HG03025 (cell line): Measurements from ENCODE around the gene CHCHD3.

ENCODE experiments used
- ATAC-seq: cut with Tn5 transposase; IDR thresholded peaks from one replicate; pipeline ENCODE4 v1.9.1; 2021; ENCODE audit warnings: mild to moderate bottlenecking, moderate library complexity; ENCODE audit not compliant: unreplicated experiment, low FRiP score

The CHCHD3 gene

DNA sequence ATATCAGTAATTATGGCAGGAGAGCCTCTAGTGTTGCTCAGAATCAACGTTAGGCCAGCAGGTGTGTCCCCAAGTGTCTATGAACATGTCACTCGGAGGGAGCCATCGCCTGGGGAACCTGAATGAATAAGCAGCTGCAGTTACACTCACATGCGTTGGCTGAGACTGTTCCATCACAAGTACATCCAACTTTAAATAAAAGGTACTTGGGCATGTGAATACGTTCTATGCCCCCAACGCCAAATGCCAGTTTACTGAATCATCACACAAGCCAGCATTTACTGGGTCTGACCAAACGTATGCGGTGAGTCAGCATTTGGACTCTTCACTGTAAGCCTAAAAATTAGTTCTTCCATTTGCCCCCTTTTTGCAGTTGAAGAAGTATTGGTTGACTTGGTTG is 298.1 kb downstream of the CHCHD3 start:
- ATAC-seq, result no peak

DNA sequence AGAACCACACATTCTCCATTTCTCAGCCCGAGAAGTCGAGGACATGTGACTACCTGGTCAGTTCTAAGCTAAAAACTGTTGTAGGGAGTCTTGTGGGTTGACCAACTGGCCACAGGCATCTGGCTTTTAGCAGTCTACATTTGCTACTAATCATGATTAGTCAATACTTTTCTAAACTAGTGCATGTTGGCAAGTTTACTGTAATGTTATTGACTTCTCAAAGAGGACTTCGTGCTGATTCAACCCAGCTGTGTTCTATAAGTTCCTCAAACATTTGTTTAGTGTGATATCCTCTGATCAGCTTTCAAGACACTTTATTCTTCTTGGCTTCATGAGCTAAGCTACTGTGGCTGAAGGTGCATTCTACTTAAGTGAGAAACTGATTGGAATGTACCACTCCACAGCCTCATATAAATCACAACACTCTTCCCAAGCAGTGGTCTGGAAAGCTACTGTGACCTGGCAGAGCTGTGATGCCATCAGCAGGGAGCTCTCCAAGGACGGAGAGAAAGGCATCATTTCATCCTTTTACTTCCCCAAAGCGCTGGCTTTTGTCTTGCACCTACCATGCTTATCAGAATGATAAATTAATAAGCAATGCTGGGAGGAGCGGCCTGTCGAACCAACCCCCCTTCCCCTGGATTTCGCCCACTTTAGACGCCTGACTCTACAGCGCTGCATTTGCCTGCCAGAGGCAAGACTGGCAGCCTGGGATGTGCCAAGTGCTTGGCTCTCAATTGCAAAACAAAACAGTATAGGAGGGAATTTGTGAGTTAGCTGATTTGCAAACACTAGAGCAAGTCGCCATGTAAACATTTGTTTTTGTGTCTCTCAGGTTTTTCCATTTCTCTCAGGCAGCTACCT is 298.9 kb downstream of the CHCHD3 start:
- no peak for ATAC-seq

DNA sequence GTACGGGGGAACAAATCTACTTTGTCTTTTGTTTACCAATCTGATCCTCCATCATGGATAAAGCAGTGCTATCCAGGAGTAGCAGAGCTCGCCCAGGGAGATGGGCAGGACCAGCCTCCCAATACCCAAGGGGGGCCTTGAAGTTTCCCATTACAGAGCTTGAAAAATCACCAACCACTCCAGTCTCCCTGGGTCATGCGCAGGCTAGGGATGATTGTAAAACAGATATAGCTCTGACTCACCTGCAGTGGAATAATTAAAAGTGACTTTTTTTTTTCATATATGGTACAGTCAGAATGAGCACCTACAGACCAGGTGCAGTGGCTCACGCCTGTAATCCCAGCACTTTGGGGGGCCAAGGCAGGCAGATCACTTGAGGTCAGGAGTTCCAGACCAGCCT is 301.1 kb downstream of the CHCHD3 start:
- ATAC-seq, result no peak

DNA sequence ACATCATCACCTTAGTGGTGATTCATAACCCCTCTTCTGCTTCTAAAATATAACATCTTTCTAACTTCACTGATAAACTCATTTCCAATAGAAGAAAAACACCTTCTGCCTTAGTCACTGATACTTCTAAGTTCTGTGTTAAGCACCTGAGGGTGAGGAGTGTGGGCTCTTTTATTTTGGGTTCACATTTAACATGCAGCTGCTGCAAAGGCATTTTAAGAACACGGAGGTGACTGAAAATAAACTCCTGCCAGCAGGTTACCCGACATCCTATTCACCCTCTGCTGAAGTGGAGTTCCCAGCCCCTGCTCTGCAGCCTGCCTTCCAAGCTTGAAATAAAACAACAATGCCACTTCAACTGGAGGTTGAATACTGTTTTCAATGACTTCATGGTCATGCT is 302.7 kb downstream of the CHCHD3 start:
- ATAC-seq, result no peak

DNA sequence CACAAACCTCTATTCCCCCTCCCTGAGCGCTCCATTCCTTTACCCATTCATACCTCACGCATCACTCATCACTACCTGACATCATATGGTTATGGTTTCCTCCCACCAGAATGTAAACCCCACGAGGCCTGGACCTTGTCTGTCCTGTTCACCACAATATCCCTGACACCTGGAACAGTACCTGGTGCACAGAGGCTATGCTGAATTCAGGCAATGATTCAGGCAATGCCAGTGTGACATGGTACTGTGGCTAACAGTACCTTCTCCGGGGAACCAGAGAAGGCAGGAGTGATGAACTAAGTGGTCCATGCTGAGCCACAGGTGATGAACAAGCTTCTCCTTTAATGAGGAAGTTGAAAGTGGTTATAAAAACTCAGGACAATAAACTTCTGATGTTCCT is 303.1 kb downstream of the CHCHD3 start:
- ATAC-seq, result no peak

DNA sequence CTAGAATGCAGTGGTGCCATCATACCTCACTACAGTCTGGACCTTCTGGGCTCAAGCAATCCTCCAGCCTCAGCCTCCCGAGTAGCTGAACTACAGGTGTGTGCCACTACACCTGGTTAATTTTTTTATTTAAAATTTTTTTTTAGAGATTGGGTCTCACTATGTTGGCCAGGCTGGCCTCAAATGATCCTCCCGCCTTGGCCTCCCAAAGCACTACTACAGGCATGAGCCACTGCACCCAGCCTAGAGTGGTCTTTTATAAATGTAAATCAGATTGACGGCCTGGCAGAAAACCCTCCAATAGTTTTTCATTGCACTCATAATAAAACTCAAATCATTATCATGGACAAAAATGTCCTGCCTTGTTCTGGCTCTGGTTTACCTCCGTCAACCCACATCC is 303.9 kb downstream of the CHCHD3 start:
- no peak for ATAC-seq

DNA sequence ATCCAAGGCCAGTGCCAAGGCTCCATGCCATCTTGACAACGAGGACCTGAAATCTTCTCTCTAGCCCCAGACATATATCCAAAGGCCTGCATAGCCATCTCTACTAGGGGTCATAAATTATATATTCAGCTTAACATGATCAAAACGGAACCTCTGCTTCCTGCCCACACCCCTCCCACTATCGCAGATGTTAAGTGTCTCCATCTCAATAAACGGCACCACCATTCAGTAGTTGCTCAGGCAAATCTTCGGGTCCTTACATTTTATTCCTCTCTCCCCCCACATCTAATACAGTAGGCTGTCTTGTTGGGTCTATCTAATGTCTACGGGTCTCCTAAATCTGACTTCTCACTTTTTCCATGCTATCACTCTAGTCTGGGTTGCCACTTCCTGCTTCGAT is 304.5 kb downstream of the CHCHD3 start:
- no peak for ATAC-seq

DNA sequence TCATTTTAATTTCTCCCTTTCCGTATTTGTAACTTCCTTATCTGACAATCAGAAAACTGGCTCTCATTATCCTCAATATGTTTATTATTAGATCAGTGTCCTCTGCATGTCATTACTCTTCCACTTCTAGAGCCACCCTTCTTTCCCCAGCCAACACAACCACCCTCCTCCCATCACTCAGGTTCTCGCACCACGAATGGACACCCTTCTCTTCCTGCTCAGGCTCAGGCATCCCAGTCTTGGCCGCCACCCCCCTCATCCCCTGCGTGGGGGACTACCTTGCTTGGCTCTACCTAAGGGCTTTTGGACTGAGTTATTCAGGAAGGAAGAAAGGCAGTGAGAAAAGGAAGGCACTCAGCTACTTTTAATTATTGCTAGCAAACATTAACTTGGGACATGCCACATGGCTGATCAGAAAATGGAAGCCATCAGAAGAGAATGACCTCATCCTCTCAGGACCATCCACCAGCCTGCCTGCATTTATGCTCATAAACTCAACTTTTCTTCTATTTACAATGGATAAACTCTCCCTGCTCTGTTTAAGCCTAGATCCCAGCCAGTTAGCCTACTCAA is 305.8 kb downstream of the CHCHD3 start:
- no peak for ATAC-seq

DNA sequence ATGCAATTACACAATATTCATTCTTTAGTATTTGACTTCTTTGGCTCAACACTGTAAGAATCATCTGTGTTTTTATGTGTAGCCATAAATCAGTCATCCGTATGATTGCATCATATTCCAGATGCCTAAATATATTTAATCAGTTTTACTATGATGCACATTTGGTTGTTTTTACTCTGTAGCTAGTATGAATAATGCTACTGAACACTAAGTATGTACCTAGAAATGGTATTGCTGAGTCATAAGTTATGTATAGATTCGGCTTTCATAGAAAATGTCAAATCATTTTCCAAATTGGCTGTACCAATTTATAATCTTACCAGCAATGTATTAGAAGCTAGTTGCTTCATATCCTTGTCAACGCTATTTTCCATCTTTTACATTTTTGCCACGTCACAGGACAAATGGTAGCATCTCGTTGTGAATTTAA is 308.3 kb downstream of the CHCHD3 start:
- no peak for ATAC-seq

DNA sequence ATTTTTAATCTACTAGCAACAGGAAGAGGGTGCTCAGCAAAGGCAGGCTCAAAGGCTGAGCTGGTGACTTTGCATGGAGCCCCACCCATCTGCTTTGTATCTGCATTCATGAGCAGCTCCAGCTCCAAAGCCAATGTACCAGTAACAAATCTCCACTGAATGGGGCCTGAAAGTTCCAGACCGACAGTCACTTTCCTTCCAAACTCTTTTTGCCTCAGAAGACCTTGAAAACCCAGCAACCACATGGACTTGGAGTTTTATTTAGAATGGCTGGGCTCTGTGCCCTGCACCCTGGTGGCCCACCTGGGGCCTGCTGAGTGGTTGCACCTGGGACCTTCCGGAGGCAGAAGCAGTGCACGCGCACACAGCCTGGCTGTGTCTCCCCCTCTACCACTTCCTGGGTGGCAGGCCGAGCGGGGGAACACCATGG is 310.6 kb downstream of the CHCHD3 start:
- no peak for ATAC-seq

DNA sequence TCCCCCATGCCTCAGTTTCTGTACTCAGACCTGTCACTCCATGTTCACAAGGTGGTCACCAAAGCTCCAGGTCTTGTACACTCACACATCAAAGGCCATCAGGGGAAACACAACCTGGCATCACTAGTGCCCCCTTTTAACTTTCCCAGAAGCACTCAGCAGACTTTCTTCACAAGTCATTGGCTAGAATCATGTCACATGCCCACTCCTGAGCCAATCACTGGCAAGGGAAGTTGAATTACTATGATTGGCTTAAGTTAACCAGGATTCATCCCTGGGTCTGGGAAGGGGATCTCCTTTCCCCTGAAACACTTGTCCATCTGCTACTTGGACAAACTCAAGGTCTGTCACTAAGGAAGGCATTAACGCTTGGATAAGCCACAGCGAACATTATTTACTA is 311.8 kb downstream of the CHCHD3 start:
- ATAC-seq, result no peak

DNA sequence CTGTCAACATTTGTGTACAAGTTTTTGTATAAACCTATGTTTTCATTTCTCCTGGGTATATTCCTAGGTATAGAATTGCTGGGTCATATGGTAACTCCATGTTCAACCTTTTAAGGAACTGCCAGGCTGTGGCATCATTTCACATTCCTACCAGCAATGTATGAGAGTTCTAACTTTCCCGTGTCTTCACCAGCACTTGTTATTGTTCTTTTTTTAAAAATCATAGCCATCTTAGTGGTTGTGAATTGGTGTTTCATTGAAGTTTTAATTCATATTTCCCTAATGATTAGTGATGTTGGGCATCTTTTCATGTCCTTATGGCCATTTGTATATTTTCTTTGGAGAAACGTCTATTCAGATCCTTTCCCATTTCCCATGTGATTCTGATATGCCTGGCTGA is 312.6 kb downstream of the CHCHD3 start:
- ATAC-seq, result no peak

DNA sequence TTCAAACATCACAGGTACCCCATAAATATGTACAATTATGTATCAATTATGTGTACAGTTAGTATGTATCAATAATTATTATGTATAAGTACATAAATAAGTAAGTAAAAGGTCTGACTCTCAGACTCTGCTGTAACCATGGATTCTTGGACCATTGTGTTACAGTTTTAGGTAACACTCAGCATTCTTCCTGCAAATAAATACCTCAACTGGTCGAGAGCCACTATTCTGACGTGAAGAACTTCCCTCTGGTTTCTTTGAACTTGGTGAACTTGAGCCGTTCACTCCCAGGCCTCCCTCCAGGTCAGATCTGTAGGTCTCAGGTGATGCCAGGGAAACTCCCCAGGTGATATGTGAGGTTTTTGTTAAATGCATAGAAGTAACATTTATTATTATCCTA is 313.8 kb downstream of the CHCHD3 start:
- no peak for ATAC-seq

DNA sequence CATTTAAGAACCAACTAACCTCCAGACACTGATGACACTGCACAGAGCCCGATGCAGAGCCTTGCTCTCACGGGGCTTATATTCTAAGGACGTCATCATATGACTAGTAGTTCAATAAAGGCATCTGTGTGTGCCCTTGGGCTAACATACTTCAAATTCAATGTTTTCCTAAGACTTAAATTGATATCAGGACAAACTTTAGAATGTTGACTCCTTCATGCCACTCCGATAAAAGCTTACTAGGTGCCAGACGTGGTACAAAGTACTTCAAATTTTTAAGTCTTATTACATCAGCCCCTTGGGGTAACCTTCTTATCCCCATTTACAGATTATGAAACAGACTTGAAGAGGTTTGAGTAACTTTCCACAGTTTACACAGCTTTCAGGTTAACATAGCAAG is 314.5 kb downstream of the CHCHD3 start:
- ATAC-seq, result no peak

DNA sequence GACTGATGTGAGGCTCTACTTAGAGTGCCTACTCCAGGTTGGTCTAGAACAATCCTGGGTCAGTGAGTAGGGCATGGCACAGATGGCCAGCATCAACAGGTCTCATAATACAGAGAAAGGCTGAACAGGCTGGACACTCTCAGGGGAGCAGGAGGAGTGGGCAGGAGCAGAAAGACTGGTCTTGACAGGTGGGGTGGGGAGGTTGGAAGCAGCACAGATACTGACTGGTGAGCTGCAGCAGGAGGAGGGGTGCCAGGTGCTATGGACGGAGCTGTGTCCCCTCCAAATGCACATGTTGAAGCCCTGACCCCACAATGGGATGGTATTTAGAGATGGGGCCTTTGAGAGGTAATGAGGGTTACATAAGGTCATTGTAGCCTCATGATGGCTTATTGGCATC is 315.2 kb downstream of the CHCHD3 start:
- ATAC-seq, result no peak

DNA sequence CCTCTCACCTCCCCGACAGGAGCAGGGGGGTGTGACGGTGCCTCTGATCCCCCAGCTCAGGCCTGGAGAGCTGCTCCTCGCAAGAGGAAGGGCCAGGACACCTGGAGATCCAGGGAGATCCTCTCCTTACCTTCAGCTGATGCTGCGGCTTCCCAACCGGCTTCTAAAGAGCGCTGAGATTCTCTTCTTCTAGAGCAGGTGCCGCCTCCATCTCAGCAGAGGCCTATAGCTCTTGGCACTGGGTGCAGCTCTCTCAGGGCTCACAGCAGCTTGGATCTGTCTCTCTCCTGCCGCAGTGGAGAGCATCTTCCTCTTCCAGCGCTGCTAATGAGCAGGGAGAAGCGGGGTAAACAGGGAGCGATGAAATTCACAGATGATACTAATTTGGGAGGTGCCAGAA is 316.0 kb downstream of the CHCHD3 start:
- no peak for ATAC-seq

DNA sequence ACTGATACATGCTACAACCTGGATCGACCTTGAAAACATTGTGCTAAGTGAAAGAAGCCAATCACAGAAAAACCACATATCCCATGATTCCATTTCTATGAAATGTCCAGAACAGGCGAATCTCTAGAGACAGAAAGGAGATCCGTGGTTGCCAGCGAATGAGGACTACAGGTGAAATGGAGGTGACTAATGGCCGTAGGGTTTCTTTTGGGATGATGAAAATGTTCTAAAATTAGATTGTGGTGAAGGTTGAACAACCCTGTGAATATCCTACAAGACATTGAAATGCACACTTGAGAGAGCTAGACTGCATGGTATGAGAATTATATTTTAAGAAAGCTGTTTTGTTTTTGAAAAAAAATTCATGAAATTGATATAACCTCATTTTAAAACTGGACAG is 317.1 kb downstream of the CHCHD3 start:
- ATAC-seq, result no peak

DNA sequence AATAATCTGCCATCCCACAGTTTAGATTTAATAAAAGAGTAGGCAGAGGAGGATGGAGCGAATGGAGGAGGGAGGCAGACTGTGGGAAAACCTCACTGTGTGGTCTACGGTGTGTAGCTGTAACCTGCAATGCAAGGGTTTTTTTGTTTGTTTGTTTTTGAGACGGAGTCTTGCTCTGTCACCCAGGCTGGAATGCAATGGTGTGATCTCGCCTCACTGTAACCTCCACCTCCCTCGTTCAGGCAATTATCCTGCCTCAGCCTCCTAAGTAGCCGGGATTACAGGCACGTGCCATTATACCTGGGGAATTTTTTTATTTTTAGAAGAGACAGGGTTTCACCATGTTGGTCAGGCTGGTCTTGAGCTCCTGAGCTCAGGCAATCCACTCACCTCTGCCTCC is 321.0 kb downstream of the CHCHD3 start:
- no peak for ATAC-seq

DNA sequence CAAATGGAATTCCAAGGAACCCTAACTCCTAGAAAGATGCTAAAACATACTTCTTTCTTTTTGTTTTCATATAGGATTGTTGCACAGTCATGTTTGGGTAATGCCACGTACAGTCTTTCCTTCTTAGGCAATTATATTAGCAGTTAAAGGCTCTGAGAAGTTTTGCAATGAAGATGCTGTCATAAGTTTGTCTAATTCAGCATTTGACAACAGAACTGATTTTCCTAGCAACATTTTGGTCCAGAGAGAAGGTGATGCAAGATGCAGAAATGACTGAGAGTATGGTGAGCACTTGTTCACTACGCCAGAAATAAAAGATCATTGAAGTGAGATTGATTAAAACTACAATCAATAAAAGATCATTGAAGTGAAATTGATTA is 321.7 kb downstream of the CHCHD3 start:
- no peak for ATAC-seq

DNA sequence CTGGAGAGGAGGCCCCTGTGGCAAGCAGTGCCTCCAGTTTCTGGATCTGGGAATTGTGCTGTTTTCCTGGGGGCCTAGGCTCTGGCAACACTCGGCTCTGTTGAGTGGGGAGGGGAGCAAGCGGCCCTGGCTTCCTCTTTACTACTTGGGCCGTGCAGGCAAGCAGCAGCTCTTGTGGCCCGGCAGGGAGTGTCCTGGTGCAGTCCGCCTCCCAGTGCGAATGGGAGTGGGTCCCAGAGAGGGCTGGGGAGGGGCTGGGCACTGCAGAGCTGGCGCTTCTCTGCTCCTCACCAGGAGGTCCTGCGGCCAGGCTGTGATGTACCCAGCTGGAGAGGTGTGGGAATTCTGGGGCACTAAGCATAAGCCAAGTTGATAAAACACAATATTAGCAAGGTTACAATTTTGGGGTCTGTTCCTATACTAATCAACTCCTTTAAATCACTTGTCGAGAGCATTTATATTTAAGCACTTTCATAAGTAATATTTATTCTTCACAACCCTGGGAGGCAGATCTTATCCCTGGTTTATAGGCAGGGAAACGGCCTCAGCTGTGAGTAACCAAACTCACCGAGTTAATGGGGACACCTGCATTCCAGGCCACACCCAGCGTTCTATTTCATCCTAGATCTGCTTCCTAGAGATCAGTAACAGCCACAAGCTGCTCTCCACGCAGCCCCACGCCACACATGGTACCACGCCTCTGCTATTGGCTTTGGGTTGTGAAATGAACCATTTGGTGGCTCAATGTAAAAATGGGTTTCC is 322.2 kb downstream of the CHCHD3 start:
- no peak for ATAC-seq

DNA sequence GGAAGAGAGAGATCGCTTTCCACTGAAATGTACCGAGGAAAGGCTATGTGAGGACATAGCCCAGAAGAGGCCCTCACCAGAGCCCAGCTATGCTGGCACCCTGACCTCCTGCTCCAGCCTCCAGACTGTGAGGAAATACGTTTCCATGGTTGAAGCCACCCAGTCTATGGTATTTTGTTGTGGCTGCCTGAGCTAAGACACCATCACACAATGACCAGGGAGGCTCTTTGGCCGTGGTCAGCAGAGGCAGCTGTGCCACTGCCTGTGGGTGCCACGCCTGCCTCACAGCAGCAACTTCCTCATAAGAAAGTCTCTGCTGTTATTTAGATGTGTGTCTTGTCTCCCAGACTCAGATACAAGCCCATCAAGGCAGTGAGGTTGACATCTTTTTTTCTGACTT is 322.9 kb downstream of the CHCHD3 start:
- no peak for ATAC-seq

DNA sequence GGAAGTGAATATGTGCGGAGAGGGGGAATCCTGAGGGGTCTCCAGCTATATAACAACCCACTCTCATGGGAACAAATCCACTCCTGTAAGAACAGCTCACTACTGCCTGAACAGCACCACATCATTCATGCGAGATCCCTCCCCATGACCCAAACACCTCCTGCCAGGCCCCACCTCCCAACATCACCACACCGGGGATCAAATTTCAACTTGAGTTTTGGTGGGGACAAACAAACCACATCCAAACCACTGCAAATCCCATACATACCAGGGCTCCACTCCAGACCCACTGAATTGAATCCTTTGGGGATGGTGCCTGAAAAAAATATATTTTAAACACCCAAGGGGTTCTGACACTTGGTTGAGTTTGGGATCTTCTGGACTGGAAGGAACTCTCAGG is 324.1 kb downstream of the CHCHD3 start:
- no peak for ATAC-seq
